HepG2 (cell line): ENCODE data around the gene AASS. TPM values are rescaled to one million over a fixed set of nuclear protein-coding genes. Genes with fewer than 3 reads are reported as not detected.
"Not testable (repeated sequence)": the region's sequence is repeated elsewhere in the genome, so short reads cannot be mapped to it uniquely, and the experiment has no call there.

Source experiments
- ATAC-seq: fragments of 200-7000 bp; cut with Tn5 transposase; 3 replicates; pipeline ENCODE4 v1.9.1; 2020; ENCODE audit warnings: mild to moderate bottlenecking, moderate library complexity
- BruUV-seq: library from RNA; stranded (reverse); fragments of 400-500 nt; replicated peaks from 2 replicates; lab custom pipeline; 2021; lab: Mats Ljungman, UMichigan
- CTCF ChIA-PET: fragments of 300-600 bp; formaldehyde crosslinking; extraction: SDS; loops from one replicate; lab custom pipeline; 2021; ENCODE audit warnings: low total read pairs, inconsistent platforms, low intra/inter-chr PET ratio; lab: Yijun Ruan, JAX
- POLR2A ChIA-PET: fragments of 350-600 bp; sonication (Branson Sonifier 250); formaldehyde crosslinking; loops from one replicate; lab custom pipeline; 2020; ENCODE audit warnings: antibody characterized with exemption, inconsistent platforms; lab: Yijun Ruan, JAX
- DNase-seq: peaks from one replicate; pipeline ENCODE4 v3.0.0-alpha.2; 2015; ENCODE audit warnings: low spot score
- FAIRE-seq: peaks from 3 replicates; lab custom pipeline; 2011; peaks lifted over from hg19 to GRCh38; lab: Jason Lieb, UNC
- H2AFZ ChIP-seq: one replicate; pipeline ENCODE4 v1.6.1; 2011; ENCODE audit warnings: low read length, inconsistent platforms
- H3K27ac ChIP-seq: fragments of 300-600 bp; 3 replicates; pipeline ENCODE4 v1.8.0; 2011; ENCODE audit warnings: mixed run types, mild to moderate bottlenecking, mixed read lengths, low read length, inconsistent platforms; ENCODE audit not compliant: insufficient read depth; ENCODE audit errors: extremely low read length
- H3K27me3 ChIP-seq, 2 experiments: fragments of 200-600 bp in 1 of 2; 2 replicates in 1 of 2; 3 replicates in 1 of 2; pipeline versions ENCODE4 v1.6.0 to v1.8.0; 2011; ENCODE audit warnings: low read length in 2 of 2, mild to moderate bottlenecking in 2 of 2, moderate library complexity in 2 of 2, inconsistent platforms in 1 of 2; ENCODE audit not compliant: insufficient read depth in 2 of 2, control insufficient read depth in 1 of 2
- H3K36me3 ChIP-seq, 2 experiments: fragments of 200-600 bp in 1 of 2; replicated peaks in 1 of 2; 2 replicates in 1 of 2; 3 replicates in 1 of 2; pipeline versions ENCODE4 v1.5.1 to v1.8.0; 2011; ENCODE audit warnings: low read length in 2 of 2, inconsistent platforms in 1 of 2; ENCODE audit not compliant: insufficient read depth in 2 of 2, control insufficient read depth in 1 of 2
- H3K4me1 ChIP-seq: 2 replicates; pipeline ENCODE4 v1.5.1; 2012; ENCODE audit warnings: low read length, inconsistent platforms; ENCODE audit not compliant: insufficient read depth
- H3K4me2 ChIP-seq: 2 replicates; pipeline ENCODE4 v1.6.0; 2011; ENCODE audit warnings: low read depth, low read length, inconsistent platforms
- H3K4me3 ChIP-seq, 3 experiments: fragments of 200-600 bp in 1 of 3; sonication (generic), shearing (Covaris generic) in 1 of 3; replicated peaks in 1 of 3; 2 replicates each; pipeline ENCODE4 v1.5.1; 2011 to 2016; ENCODE audit warnings: low read length in 3 of 3, inconsistent platforms in 2 of 3, low read depth in 2 of 3, mild to moderate bottlenecking in 2 of 3, control low read depth in 1 of 3, mixed read lengths in 1 of 3; ENCODE audit not compliant: insufficient read depth in 1 of 3
- H3K79me2 ChIP-seq: one replicate; pipeline ENCODE4 v1.6.1; 2011; ENCODE audit warnings: low read length, inconsistent platforms; ENCODE audit not compliant: insufficient read depth
- H3K9ac ChIP-seq: 2 replicates; pipeline ENCODE4 v1.6.0; 2011; ENCODE audit warnings: mild to moderate bottlenecking, low read depth, low read length, inconsistent platforms; ENCODE audit not compliant: insufficient read depth
- H3K9me3 ChIP-seq: 2 replicates; pipeline ENCODE4 v1.5.1; 2012; ENCODE audit warnings: mild to moderate bottlenecking, low read length
- H4K20me1 ChIP-seq: 2 replicates; pipeline ENCODE4 v1.6.0; 2011; ENCODE audit warnings: inconsistent platforms, mild to moderate bottlenecking, low read length, moderate library complexity; ENCODE audit not compliant: insufficient read depth
- FOXM1 ChIP-seq: sonication (generic); formaldehyde crosslinking; IDR thresholded peaks from 2 replicates; pipeline ENCODE4 v1.5.0; 2020; ENCODE audit warnings: missing genetic modification reagents
- FOXP1 ChIP-seq, 2 experiments: fragments of 450-650 bp in 1 of 2; IDR thresholded peaks; 2 replicates each; pipeline ENCODE4 v1.6.1; 2017 to 2018; ENCODE audit warnings: antibody characterized with exemption in 1 of 2
- KDM5A ChIP-seq: fragments of 200-600 bp; sonication (generic); IDR thresholded peaks from 2 replicates; pipeline ENCODE4 v1.7.0; 2018; ENCODE audit warnings: antibody characterized with exemption, mild to moderate bottlenecking, low read length, borderline replicate concordance
- MAZ ChIP-seq, 2 experiments: sonication (generic) in 1 of 2; formaldehyde crosslinking in 1 of 2; IDR thresholded peaks; 2 replicates each; pipeline versions ENCODE4 v1.5.0 to v1.6.1; 2012 to 2020; ENCODE audit warnings: low read depth in 2 of 2, mild to moderate bottlenecking in 2 of 2, borderline replicate concordance in 1 of 2, improper control_type of control experiment in 1 of 2, low read length in 1 of 2, missing genetic modification reagents in 1 of 2, moderate library complexity in 1 of 2
- NCOA2 ChIP-seq: sonication (generic); formaldehyde crosslinking; IDR thresholded peaks from 2 replicates; pipeline ENCODE4 v1.8.0; 2022; ENCODE audit warnings: inconsistent platforms
- NFIC ChIP-seq: IDR thresholded peaks from 2 replicates; pipeline ENCODE4 v1.6.1; 2012; ENCODE audit warnings: mild to moderate bottlenecking, low read length, inconsistent platforms
- PAF1 ChIP-seq: IDR thresholded peaks from 2 replicates; pipeline ENCODE4 v1.6.1; 2016; ENCODE audit warnings: missing genetic modification reagents, missing compliant biosample characterization
- RELA ChIP-seq: sonication (generic); formaldehyde crosslinking; IDR thresholded peaks from 2 replicates; pipeline ENCODE4 v1.4.0; 2020; ENCODE audit warnings: missing genetic modification reagents
- ZBTB21 ChIP-seq: sonication (generic); formaldehyde crosslinking; IDR thresholded peaks from 2 replicates; pipeline ENCODE4 v1.4.0; 2020; ENCODE audit warnings: missing genetic modification reagents
- ZKSCAN1 ChIP-seq: fragments of 150-350 bp; IDR thresholded peaks from 2 replicates; pipeline ENCODE4 v1.6.1; 2014; ENCODE audit warnings: low read length
- ZMYM3 ChIP-seq: sonication (generic); formaldehyde crosslinking; IDR thresholded peaks from 2 replicates; pipeline ENCODE4 v1.5.1; 2020; ENCODE audit warnings: mild to moderate bottlenecking, missing genetic modification reagents
- ZNF432 ChIP-seq: sonication (generic); formaldehyde crosslinking; IDR thresholded peaks from 2 replicates; pipeline ENCODE4 v1.5.0; 2020; ENCODE audit warnings: missing genetic modification reagents, mild to moderate bottlenecking, borderline replicate concordance
- ZNF44 ChIP-seq: sonication (generic); formaldehyde crosslinking; IDR thresholded peaks from 2 replicates; pipeline ENCODE4 v1.5.1; 2020; ENCODE audit warnings: mild to moderate bottlenecking, missing genetic modification reagents
- ZNF615 ChIP-seq: sonication (generic); formaldehyde crosslinking; IDR thresholded peaks from 2 replicates; pipeline ENCODE4 v1.5.0; 2020; ENCODE audit warnings: mild to moderate bottlenecking, missing genetic modification reagents, borderline replicate concordance
- ZNF788 ChIP-seq: sonication (generic); formaldehyde crosslinking; IDR thresholded peaks from 2 replicates; pipeline ENCODE4 v1.5.0; 2020; ENCODE audit warnings: mild to moderate bottlenecking, missing genetic modification reagents, borderline replicate concordance
- WGBS: methylation state at CpG from one replicate; pipeline ENCODE4 v1.1.6; 2017; ENCODE audit warnings: low lambda C conversion rate; 5-methylcytosine and 5-hydroxymethylcytosine counted together
- in situ Hi-C: cut with HindIII; loops from 2 replicates; pipeline ENCODE4 v1.10.0; 2017; ENCODE audit warnings: low pct_unique_long_range_greater_than_20kb; ENCODE audit not compliant: extremely low pct_ligation_motif_present
- intact Hi-C: fragments of 100-400 bp; cut with micrococcal nuclease; formaldehyde crosslinking; loops from one replicate; pipeline ENCODE4 v1.10.0; 2022; ENCODE audit not compliant: unreplicated experiment
- polyA plus RNA-seq, 8 experiments: library from polyadenylated mRNA; depleted of rRNA in 3 of 8; stranded (reverse) in 7 of 8; unstranded in 1 of 8; fragments of >200 nt; fragmentation: Illumina TruSeq in 4 of 8; extraction: Trizol in 4 of 8; gene quantifications; 2 replicates each; pipeline versions ENCODE4 v1.2.1 to v1.2.3, GENCODE V29; 2011 to 2016; ENCODE audit warnings: low read depth in 4 of 8, missing spikeins in 1 of 8, mixed read lengths in 1 of 8; ENCODE audit not compliant: insufficient read depth in 1 of 8
- total RNA-seq, 5 experiments: library from RNA; depleted of rRNA; stranded (reverse); fragments of >200 nt; fragmentation: Illumina TruSeq; extraction: Trizol; gene quantifications; 2 replicates each; pipeline ENCODE4 v1.2.3, GENCODE V29; 2016; ENCODE audit warnings: low read depth in 1 of 5
- TF ChIP-seq, protein P1 (sequence below): sonication (generic); formaldehyde crosslinking; IDR thresholded peaks from 2 replicates; pipeline ENCODE4 v1.9.0; 2021; ENCODE audit warnings: missing genetic modification reagents, borderline replicate concordance
- TF ChIP-seq, protein P2 (sequence below): sonication (generic); formaldehyde crosslinking; IDR thresholded peaks from 2 replicates; pipeline ENCODE4 v1.4.0; 2020; ENCODE audit warnings: mild to moderate bottlenecking, missing genetic modification reagents

Gene AASS
- total and polyA plus RNA-seq, 2 of the 13 experiments (the other 11 are each of a cell fraction or from before 2014, with no cell fraction given), result 11.6 to 43.9 TPM

DNA sequence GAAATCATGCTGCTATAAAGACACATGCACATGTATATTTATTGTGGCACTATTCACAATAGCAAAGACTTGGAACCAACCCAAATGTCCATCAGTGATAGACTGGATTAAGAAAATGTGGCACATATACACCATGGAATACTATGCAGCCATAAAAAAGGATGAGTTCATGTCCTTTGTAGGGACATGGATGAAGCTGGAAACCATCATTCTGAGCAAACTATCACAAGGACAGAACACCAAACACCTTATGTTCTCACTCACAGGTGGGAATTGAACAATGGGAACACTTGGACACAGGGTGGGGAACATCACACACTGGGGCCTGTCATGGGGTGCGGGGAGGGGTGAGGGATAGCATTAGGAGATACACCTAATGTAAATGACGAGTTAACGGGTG, 9.3 kb downstream of the AASS start:
- intact Hi-C loops, result loop anchor here (5.0 kb wide), 1 partner anchor 37 kb away; no protein-coding TSS in a partner anchor
- BruUV-seq, H3K9ac ChIP-seq, ATAC-seq, H3K9me3 ChIP-seq, H4K20me1 ChIP-seq, POLR2A ChIA-PET, H3K27ac ChIP-seq, in situ Hi-C loops, H3K4me3 ChIP-seq, CTCF ChIA-PET, H3K36me3 ChIP-seq, DNase-seq, FAIRE-seq, H3K4me2 ChIP-seq, H3K27me3 ChIP-seq, H2AFZ ChIP-seq: not testable (repeated sequence)
- Histone ChIP-seq H3K4me1 (peaks cover 19% of the 10 kb centered on the region), H3K79me2 (peaks cover 14% of the 10 kb centered on the region)
- 100% methylated on average over 3 of the region's 3 CpGs for WGBS

GRCh38 chr7:122133477-122133876, 10.6 kb downstream of the AASS start:
- H3K9ac ChIP-seq, result no peak overlapping the region
- BruUV-seq, result no TSS peak
- no peaks in the 10 kb centered on the region for H3K9me3 ChIP-seq
- H2AFZ ChIP-seq, result no peak overlapping the region
- H4K20me1 ChIP-seq, result no peaks in the 10 kb centered on the region
- ATAC-seq (no peak), FAIRE-seq (no peak), DNase-seq (no peak)
- H3K4me3 ChIP-seq, result no peak overlapping the region
- ChIA-PET POLR2A (no interaction called here), CTCF (no interaction called here)
- intact Hi-C loops, result loop anchor here (5.0 kb wide), 1 partner anchor 36 kb away; no protein-coding TSS in a partner anchor
- H3K36me3 ChIP-seq, result no peaks in the 10 kb centered on the region
- 97% methylated on average over 8 of the region's 8 CpGs for WGBS
- no peak overlapping the region for H3K4me2 ChIP-seq
- peaks cover 13% of the 10 kb centered on the region for H3K79me2 ChIP-seq
- peaks cover 19% of the 10 kb centered on the region for H3K4me1 ChIP-seq
- in situ Hi-C loops, result no loop called here
- no peak overlapping the region for H3K27ac ChIP-seq
- no peaks in the 10 kb centered on the region for H3K27me3 ChIP-seq
- TF ChIP-seq ZNF615 (CRISPR knock-in tag) (no peak), ZNF432 (no peak), FOXP1 (IDR thresholded peaks at IDR 0.05) (no peak), FOXP1 (CRISPR knock-in tag; IDR thresholded peaks at IDR 0.05) (no peak), MAZ (IDR thresholded peaks at IDR 0.05; ENCODE audit: borderline replicate concordance, low read depth, low read length) (no peak), MAZ (CRISPR knock-in tag; IDR thresholded peaks at IDR 0.05; ENCODE audit: low read depth) (no peak), ZNF44 (CRISPR knock-in tag) (no peak), ZKSCAN1 (no peak), PAF1 (no peak), RELA (no peak), NFIC (no peak), KDM5A (no peak), FOXM1 (CRISPR knock-in tag) (no peak), ZNF788 (CRISPR knock-in tag) (no peak), ZBTB21 (CRISPR knock-in tag) (no peak), ZMYM3 (CRISPR knock-in tag) (no peak), NCOA2 (CRISPR knock-in tag) (no peak)
- TF ChIP-seq, protein P1, sequence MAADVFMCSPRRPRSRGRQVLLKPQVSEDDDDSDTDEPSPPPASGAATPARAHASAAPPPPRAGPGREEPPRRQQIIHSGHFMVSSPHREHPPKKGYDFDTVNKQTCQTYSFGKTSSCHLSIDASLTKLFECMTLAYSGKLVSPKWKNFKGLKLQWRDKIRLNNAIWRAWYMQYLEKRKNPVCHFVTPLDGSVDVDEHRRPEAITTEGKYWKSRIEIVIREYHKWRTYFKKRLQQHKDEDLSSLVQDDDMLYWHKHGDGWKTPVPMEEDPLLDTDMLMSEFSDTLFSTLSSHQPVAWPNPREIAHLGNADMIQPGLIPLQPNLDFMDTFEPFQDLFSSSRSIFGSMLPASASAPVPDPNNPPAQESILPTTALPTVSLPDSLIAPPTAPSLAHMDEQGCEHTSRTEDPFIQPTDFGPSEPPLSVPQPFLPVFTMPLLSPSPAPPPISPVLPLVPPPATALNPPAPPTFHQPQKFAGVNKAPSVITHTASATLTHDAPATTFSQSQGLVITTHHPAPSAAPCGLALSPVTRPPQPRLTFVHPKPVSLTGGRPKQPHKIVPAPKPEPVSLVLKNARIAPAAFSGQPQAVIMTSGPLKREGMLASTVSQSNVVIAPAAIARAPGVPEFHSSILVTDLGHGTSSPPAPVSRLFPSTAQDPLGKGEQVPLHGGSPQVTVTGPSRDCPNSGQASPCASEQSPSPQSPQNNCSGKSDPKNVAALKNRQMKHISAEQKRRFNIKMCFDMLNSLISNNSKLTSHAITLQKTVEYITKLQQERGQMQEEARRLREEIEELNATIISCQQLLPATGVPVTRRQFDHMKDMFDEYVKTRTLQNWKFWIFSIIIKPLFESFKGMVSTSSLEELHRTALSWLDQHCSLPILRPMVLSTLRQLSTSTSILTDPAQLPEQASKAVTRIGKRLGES (CRISPR knock-in tag), result no peak
- TF ChIP-seq, protein P2, sequence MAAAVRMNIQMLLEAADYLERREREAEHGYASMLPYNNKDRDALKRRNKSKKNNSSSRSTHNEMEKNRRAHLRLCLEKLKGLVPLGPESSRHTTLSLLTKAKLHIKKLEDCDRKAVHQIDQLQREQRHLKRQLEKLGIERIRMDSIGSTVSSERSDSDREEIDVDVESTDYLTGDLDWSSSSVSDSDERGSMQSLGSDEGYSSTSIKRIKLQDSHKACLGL, result no peak
